Measurements from ENCODE around the gene GRAMD2A. TPM values are rescaled to one million over a fixed set of nuclear protein-coding genes. Genes with fewer than 3 reads are reported as not detected.
A peak's percentile ranks its signal among the peaks of the same experiment; 100 is the strongest.

Gene GRAMD2A
- under 0.01 TPM in 1 of 2 replicates, not detected in the other for total RNA-seq (2012; rRNA removed)

DNA sequence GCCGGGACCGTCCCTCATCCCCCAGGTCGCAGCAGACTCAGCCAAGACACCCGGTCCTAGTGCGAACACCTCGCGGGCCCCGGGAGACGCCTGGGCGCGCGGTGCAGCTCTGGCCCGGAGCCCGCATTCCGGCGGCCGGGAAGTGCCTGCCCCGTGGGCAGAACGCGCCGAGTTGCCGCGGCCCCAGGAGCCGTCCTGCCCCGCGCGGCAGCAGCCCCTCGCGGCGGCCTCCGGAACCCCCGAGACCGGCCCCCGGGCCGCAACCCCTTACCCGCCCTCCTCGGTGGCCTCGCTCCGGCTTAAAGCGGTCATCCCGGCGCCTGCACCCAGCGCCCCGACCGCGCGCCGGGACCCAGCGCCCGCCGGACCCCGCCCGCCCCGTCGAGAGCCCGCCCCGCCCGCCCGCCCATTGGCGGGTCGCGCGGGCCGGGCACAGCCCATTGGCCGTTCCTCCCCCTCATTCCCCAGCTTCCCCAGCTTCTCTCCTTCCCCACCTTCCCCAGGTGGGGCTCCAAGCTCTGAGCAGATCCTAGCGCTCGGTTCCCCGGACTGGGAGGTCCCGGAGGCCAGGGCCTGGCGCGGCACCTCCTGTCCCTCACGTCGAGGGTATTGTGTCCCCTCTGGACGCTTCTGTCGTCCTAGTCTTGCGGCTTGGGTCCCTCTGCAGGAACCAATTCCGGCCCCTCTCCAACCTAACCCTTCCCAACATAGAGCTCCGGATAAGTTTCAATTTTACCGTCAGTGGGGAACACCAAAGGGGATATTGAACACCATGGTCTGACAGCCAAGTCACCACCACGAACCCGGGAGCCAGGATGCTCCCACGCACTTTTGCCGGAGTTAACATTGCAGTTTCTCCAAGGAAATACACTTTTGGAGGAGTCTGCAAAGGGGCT lies at the start of gene GRAMD2A:
TSS of gene GRAMD2A (minus strand) at position 328 of the 896 bp plus-strand sequence.
- Histone ChIP-seq H3K4me3 (ENCODE audit: low read length) (peak within 1 kb of the TSS; percentile 20), H3K9me3 (replicated peaks; ENCODE audit: low read length) (no peaks in the 10 kb centered on the region), H3K4me2 (ENCODE audit: low read length) (peak within 1 kb of the TSS; percentile 35), H3K36me3 (ENCODE audit: insufficient read depth, low read length) (peaks cover 50% of the 10 kb centered on the region), H3K9ac (ENCODE audit: low read depth, low read length) (no peak within 1 kb of the TSS), H3K27me3 (ENCODE audit: control insufficient read depth, insufficient read depth, low read length) (no peaks in the 10 kb centered on the region), H3K4me1 (ENCODE audit: control insufficient read depth, insufficient read depth, low read length) (peaks cover 14% of the 10 kb centered on the region)

DNA sequence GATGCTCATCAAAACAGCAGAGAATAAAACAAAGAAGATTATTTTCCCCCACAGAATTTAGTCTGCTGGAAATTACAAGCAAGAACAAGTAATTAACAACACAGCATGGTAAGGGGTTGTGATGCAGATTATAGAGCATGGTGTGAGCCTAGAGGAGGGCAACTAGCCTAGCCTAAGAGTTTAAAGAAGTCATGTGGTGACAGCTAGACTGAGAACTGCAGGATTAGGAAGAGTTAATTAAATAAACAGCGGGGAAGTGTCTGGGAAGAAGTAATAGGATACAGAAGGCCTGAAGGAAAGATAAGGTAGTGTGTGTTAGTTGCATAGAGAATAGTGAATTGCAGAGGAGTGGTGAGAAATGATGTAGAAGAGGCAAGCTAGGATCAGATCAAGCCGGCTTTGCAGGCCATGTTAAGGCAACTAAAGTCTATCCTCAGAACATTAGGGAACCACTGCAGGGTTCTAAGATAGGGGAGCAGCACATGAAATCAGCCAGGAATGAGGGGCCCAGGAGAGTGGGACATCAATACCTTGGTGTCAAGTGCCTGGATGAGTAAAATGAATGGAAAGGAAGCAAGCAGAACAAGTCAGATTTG lies 45.3 kb upstream of the GRAMD2A start:
- Histone ChIP-seq H3K4me1 (ENCODE audit: control insufficient read depth, insufficient read depth, low read length) (peaks cover 5% of the 10 kb centered on the region), H3K27me3 (ENCODE audit: control insufficient read depth, insufficient read depth, low read length) (no peaks in the 10 kb centered on the region), H3K36me3 (ENCODE audit: insufficient read depth, low read length) (peaks cover 46% of the 10 kb centered on the region), H3K9me3 (replicated peaks; ENCODE audit: low read length) (no peaks in the 10 kb centered on the region), H3K4me2 (ENCODE audit: low read length) (no peak overlapping the region), H3K4me3 (ENCODE audit: low read length) (no peak overlapping the region), H3K9ac (ENCODE audit: low read depth, low read length) (no peak overlapping the region)

DNA sequence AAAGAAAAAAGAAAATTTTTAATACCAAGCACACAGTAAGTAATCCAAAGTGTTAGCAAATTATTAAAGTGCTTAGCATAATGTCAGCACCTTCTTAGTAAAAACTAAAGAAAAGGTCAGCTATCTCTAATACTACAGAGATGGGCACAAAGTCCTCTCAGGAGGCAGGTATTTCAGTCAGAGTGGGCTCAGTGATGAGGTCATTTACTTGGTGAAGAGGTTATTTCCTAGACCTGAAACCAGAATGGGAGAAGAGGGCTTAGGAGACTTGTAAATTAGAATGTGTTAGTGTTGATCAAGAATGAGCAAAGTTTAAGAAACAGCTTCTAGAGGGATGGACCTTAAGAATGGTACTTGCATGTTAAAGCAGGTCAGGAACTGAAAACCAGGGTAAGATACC lies 42.1 kb upstream of the GRAMD2A start:
- no peak overlapping the region for H3K4me3 ChIP-seq (ENCODE audit: low read length)
- peaks cover 39% of the 10 kb centered on the region for H3K36me3 ChIP-seq (ENCODE audit: insufficient read depth, low read length)
- H3K4me1 ChIP-seq (ENCODE audit: control insufficient read depth, insufficient read depth, low read length): peaks cover 22% of the 10 kb centered on the region
- H3K9me3 ChIP-seq (replicated peaks; ENCODE audit: low read length): no peaks in the 10 kb centered on the region
- H3K27me3 ChIP-seq (ENCODE audit: control insufficient read depth, insufficient read depth, low read length): no peaks in the 10 kb centered on the region
- no peak overlapping the region for H3K4me2 ChIP-seq (ENCODE audit: low read length)
- no peak overlapping the region for H3K9ac ChIP-seq (ENCODE audit: low read depth, low read length)

DNA sequence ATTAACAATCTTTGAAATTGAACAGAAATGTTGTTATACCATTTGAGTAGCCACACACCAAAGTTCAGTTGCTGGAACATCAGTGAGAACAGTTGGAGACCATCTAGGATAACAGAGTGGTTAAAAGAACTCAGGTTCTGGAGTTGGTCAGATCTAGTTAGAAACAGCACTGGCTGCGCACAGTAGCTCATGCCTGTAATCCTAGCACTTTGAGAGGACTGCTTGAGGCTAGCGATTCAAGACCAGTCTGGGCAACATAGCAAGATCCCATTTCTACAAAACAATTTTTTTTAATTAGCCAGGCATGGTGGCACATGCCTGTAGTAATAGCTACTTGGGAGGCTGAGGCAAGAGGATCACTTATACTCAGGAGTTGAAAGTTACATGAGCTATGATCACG lies 41.0 kb upstream of the GRAMD2A start:
- Histone ChIP-seq H3K36me3 (ENCODE audit: insufficient read depth, low read length) (peaks cover 34% of the 10 kb centered on the region), H3K4me3 (ENCODE audit: low read length) (no peak overlapping the region), H3K9ac (ENCODE audit: low read depth, low read length) (no peak overlapping the region), H3K4me1 (ENCODE audit: control insufficient read depth, insufficient read depth, low read length) (peaks cover 22% of the 10 kb centered on the region), H3K4me2 (ENCODE audit: low read length) (no peak overlapping the region), H3K9me3 (replicated peaks; ENCODE audit: low read length) (no peaks in the 10 kb centered on the region), H3K27me3 (ENCODE audit: control insufficient read depth, insufficient read depth, low read length) (no peaks in the 10 kb centered on the region)

DNA sequence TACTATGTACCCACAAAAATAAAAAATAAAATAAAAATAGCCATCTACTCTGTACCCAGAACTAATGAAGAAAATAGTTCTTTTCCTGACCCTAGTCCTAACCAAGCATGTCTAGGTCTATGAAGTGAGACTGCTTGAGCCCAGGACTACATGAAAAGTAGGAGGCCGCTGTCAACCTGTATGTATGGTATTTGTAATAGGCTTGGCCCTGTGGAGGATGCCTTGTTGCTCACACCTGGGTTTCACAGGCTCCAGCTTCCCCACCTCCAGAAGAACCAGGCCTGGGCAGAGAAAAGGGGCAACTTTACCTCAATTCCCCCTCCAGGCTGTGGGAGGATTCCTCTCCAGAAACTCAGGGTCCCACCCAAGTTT lies 40.3 kb upstream of the GRAMD2A start:
- Histone ChIP-seq H3K4me2 (ENCODE audit: low read length) (peak overlapping the region; percentile 87), H3K36me3 (ENCODE audit: insufficient read depth, low read length) (peaks cover 28% of the 10 kb centered on the region), H3K9ac (ENCODE audit: low read depth, low read length) (peak overlapping the region; percentile 62), H3K9me3 (replicated peaks; ENCODE audit: low read length) (no peaks in the 10 kb centered on the region), H3K27me3 (ENCODE audit: control insufficient read depth, insufficient read depth, low read length) (no peaks in the 10 kb centered on the region), H3K4me1 (ENCODE audit: control insufficient read depth, insufficient read depth, low read length) (peaks cover 24% of the 10 kb centered on the region), H3K4me3 (ENCODE audit: low read length) (no peak overlapping the region)

DNA sequence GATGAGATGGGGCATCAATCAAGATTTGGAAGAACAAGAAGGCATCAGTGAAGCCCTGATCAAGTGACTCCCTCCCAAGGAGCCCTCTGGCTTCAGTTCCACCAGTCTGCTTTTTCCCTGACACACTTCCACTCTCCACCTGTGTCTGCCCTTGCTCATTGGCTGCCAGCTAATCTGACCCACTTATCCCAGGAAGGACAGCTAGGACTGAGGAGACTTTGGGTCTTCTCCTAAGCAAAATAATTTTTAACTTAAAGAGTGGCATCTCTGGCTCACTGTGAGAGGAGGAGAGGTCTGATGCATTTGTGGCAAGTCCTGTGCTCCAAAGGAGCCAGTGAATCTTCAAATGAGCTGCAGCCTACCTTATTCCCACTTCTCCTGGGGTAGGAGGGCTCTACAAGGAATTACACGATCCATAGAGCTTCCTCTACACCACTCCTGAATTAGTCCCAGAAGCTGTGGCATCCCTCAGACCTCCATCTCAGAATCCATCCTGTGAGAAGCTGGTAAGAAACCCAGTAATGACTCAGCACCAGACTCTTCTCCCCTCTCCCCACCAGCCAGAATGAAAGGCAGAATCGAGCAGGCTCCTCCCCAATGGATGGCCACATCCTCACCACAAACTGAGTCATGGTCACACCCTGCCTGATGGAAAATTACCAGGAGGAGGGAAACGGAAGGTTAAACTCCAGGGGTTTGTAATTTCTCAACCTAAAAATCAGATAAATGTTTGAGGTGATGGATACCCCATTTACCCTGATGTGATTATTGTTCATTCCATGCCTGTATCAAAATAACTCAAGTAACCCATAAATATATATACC lies 39.7 kb upstream of the GRAMD2A start:
- Histone ChIP-seq H3K4me2 (ENCODE audit: low read length) (peak overlapping the region; percentile 87), H3K9me3 (replicated peaks; ENCODE audit: low read length) (no peaks in the 10 kb centered on the region), H3K36me3 (ENCODE audit: insufficient read depth, low read length) (peaks cover 22% of the 10 kb centered on the region), H3K4me3 (ENCODE audit: low read length) (peak overlapping the region; percentile 66), H3K4me1 (ENCODE audit: control insufficient read depth, insufficient read depth, low read length) (peaks cover 30% of the 10 kb centered on the region), H3K27me3 (ENCODE audit: control insufficient read depth, insufficient read depth, low read length) (no peaks in the 10 kb centered on the region), H3K9ac (ENCODE audit: low read depth, low read length) (peak overlapping the region; percentile 85)

DNA sequence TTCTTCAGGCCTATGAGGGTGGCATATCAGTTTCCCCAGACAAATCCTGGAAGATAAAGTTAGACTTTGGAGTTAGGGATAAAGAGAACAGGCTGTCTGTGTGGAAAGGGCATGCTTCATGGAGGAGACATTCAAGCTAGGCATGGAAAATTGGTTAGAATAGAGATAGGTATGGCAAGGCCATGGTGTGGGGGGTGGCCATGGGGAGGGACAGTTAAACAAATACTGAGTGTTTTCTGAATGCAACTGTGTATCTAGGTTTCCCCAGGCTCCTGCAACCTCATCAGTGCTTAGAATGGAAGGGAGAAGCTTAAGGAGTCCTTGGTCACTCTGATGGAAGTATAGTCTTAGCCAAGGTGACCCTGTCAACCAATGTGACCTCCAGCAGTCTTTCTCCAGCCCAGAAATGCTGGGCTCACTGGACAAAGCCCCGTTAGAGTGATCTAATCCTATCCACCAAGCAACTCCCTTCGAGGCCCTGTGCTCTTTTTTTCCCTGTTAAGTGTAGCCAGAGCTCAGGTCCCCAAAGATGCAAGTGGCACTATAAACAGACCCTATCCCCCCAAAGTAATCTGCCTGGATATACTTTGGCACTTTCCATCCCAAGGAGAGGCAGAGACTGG lies 38.9 kb upstream of the GRAMD2A start:
- Histone ChIP-seq H3K27me3 (ENCODE audit: control insufficient read depth, insufficient read depth, low read length) (no peaks in the 10 kb centered on the region), H3K9ac (ENCODE audit: low read depth, low read length) (peak overlapping the region; percentile 85), H3K4me3 (ENCODE audit: low read length) (peak overlapping the region; percentile 66), H3K4me2 (ENCODE audit: low read length) (peak overlapping the region; percentile 87), H3K9me3 (replicated peaks; ENCODE audit: low read length) (no peaks in the 10 kb centered on the region), H3K36me3 (ENCODE audit: insufficient read depth, low read length) (peaks cover 15% of the 10 kb centered on the region), H3K4me1 (ENCODE audit: control insufficient read depth, insufficient read depth, low read length) (peaks cover 35% of the 10 kb centered on the region)

DNA sequence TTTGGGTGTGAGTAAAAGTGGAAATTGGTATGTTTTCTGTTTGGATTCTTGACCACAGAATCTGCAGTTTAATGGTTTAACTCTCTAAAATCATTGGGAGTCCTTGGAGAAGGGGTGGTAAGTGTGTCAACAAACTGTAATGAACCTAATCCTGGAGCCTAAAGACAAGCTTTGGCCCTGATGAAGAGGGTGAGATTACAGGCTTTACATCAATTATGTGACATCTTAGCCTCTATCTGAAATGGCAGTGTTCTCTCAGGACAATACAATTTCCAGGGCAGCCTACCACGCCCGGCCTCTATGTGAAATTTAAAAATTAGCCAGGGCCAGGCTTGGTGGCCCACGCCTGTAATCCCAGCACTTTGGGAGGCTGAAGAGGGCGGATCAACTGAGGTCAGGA lies 37.7 kb upstream of the GRAMD2A start:
- Histone ChIP-seq H3K4me3 (ENCODE audit: low read length) (no peak overlapping the region), H3K27me3 (ENCODE audit: control insufficient read depth, insufficient read depth, low read length) (no peaks in the 10 kb centered on the region), H3K9ac (ENCODE audit: low read depth, low read length) (no peak overlapping the region), H3K36me3 (ENCODE audit: insufficient read depth, low read length) (peaks cover 4% of the 10 kb centered on the region), H3K9me3 (replicated peaks; ENCODE audit: low read length) (no peaks in the 10 kb centered on the region), H3K4me2 (ENCODE audit: low read length) (no peak overlapping the region), H3K4me1 (ENCODE audit: control insufficient read depth, insufficient read depth, low read length) (peaks cover 35% of the 10 kb centered on the region)

DNA sequence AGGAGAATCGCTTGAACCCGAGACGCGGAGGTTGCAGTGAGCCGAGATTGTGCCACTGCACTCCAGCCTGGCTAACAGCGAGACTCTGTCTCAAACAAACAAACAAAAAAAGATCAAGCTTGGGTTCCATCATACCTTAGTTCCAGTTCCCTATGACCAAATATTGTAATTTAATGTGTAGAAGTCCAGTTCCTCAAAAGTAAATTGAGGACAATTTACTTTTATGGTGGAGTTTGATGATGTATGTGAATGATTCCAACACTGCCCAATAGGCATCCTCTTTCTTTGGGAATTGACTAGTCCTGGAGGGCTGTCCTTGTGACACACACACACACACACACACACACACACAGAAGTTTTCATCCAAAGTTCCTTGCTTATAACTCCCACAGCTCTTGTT lies 36.2 kb upstream of the GRAMD2A start:
- Histone ChIP-seq H3K4me1 (ENCODE audit: control insufficient read depth, insufficient read depth, low read length) (peaks cover 37% of the 10 kb centered on the region), H3K27me3 (ENCODE audit: control insufficient read depth, insufficient read depth, low read length) (no peaks in the 10 kb centered on the region), H3K4me2 (ENCODE audit: low read length) (no peak overlapping the region), H3K9ac (ENCODE audit: low read depth, low read length) (no peak overlapping the region), H3K36me3 (ENCODE audit: insufficient read depth, low read length) (peaks cover 9% of the 10 kb centered on the region), H3K4me3 (ENCODE audit: low read length) (no peak overlapping the region), H3K9me3 (replicated peaks; ENCODE audit: low read length) (no peaks in the 10 kb centered on the region)

DNA sequence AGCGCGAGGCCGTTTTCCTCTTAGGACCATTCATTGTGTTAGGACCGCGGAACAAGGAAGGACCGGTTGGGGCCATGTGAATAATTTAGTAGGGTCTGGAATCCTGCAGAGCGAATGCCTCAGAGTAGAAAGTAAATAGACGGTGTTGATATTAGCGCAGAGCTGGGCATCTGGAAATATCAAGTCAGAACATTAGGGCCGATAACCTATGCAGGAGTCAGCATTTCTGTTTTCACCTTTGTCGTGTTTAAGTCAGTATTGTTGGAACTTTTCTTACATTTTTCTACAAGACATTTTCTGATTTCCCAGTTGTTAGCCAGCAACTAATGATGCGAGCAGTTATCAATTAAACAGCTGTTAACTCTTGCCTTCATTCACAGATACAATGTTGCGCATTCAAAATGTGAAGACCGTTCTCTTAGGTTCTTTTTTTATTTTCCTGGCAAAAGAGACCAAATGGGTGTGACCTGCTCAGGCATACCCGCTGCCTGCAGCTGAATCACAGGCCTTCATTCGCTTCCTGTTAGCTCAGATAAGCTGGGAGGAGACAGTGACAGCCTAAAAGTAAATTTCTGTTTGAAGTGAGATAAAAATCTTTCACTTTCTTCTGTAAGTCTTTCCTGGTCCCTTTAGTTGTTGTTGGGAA lies 34.4 kb upstream of the GRAMD2A start:
- peak overlapping the region; percentile 87 for H3K4me2 ChIP-seq (ENCODE audit: low read length)
- peak overlapping the region; percentile 90 for H3K4me3 ChIP-seq (ENCODE audit: low read length)
- H3K9me3 ChIP-seq (replicated peaks; ENCODE audit: low read length): no peaks in the 10 kb centered on the region
- H3K27me3 ChIP-seq (ENCODE audit: control insufficient read depth, insufficient read depth, low read length): no peaks in the 10 kb centered on the region
- H3K4me1 ChIP-seq (ENCODE audit: control insufficient read depth, insufficient read depth, low read length): peaks cover 28% of the 10 kb centered on the region
- H3K9ac ChIP-seq (ENCODE audit: low read depth, low read length): peak overlapping the region; percentile 96
- peaks cover 13% of the 10 kb centered on the region for H3K36me3 ChIP-seq (ENCODE audit: insufficient read depth, low read length)

Measured in skeletal muscle satellite cell (primary cell).